B cell (primary cell): Measurements from ENCODE around the gene FAM168A.

ENCODE experiments used
- EZH2 ChIP-seq: IDR thresholded peaks from 2 replicates; pipeline ENCODE4 v1.6.1; 2012; ENCODE audit warnings: borderline replicate concordance, low read depth, mild to moderate bottlenecking, moderate library complexity, low read length; ENCODE audit not compliant: insufficient read depth, poor library complexity, severe bottlenecking
- TF ChIP-seq, protein P1 (sequence below): fragments of 200-600 bp; IDR thresholded peaks from one replicate; pipeline ENCODE4 v1.8.0; 2022; ENCODE audit warnings: antibody characterized with exemption, mild to moderate bottlenecking

DNA sequence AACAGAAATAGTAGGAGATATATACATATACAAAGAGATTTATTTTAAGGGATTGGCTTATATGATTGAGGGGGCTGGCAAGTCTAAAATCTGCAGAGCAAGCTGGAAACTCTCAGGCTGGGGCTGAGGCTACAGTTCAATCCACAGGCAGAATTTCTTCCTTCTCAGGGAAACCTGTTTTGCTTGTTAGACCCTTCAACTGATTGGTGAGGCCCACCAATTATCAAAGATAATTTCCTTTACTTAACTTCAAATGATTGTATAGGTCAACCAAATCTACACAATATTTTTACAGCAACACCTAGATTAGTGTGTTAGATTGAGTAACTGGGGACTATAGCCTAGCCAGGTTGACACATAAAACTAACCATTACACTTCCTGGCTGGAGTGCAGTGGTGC lies 43.8 kb upstream of the FAM168A start:
- TF ChIP-seq, protein P1, sequence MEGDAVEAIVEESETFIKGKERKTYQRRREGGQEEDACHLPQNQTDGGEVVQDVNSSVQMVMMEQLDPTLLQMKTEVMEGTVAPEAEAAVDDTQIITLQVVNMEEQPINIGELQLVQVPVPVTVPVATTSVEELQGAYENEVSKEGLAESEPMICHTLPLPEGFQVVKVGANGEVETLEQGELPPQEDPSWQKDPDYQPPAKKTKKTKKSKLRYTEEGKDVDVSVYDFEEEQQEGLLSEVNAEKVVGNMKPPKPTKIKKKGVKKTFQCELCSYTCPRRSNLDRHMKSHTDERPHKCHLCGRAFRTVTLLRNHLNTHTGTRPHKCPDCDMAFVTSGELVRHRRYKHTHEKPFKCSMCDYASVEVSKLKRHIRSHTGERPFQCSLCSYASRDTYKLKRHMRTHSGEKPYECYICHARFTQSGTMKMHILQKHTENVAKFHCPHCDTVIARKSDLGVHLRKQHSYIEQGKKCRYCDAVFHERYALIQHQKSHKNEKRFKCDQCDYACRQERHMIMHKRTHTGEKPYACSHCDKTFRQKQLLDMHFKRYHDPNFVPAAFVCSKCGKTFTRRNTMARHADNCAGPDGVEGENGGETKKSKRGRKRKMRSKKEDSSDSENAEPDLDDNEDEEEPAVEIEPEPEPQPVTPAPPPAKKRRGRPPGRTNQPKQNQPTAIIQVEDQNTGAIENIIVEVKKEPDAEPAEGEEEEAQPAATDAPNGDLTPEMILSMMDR = no peak
- no peak for TF ChIP-seq EZH2
